AG09309 (cell line): ENCODE measurements around the gene NELFB.

Experiments used
- DNase-seq: peaks from one replicate; pipeline ENCODE4 v3.0.0-alpha.2; 2010; ENCODE audit warnings: low read depth
- H3K4me3 ChIP-seq: 2 replicates; pipeline ENCODE4 v1.5.1; 2011; ENCODE audit warnings: mild to moderate bottlenecking, low read depth, low read length, moderate library complexity; ENCODE audit not compliant: control insufficient read depth
- CTCF ChIP-seq: IDR thresholded peaks from 2 replicates; pipeline ENCODE4 v1.5.1; 2011; ENCODE audit warnings: mild to moderate bottlenecking, low read depth, low read length, inconsistent platforms; ENCODE audit not compliant: insufficient read depth, control insufficient read depth; ENCODE audit errors: missing control alignments

Gene NELFB

DNA sequence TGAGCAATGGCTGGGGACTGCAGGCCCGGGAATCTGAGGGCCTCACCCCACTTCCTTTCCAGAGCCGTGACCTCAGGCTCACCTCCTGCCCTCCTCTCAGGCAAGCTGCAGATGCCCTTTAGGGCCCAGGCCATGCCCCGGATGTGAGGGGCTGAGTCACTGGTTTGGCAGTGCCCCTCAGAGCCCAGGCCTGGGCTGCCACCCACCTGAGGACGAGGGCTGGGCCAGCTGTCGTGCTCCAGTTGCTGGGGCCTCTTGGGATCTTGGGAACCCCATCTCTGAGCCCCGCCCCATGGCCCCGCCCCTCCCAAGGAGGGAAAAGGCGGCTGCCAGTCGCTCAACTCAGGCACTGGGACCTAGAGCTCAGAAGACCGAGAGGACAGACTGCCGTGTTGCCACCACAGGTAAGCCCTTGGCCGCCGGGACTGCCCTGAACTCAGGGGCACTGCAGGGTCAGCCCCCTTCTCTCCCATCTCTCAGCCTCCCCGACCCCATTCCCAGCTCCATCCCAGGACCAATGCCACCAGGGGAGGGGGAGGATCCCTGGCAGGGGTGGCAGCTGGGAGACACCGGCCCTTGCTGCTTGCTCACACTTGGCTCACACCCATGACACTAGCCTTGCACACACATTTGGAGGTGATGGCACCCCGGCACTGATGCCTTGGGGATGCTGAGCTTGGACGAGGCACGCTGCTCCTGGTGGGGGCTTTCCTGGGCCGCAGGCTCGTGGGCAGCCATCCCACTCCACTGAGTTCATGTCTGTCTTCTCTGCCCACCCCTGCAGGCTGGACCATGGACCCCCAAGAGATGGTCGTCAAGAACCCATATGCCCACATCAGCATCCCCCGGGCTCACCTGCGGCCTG, 30.1 kb upstream of the NELFB start, which contains the start of gene CYSRT1:
TSS of gene CYSRT1 (plus strand) at position 345 of the 865 bp plus-strand sequence. CDS start at position 793, 448 bp downstream.
- peak within 1 kb of the TSS; percentile 91 for H3K4me3 ChIP-seq
- DNase-seq, result no peak
- TF ChIP-seq CTCF, result no peak

GRCh38 chr9:137225699-137226331, 29.3 kb upstream of the NELFB start:
- DNase-seq, result no peak
- no peak overlapping the region for H3K4me3 ChIP-seq
- no peak for TF ChIP-seq CTCF

DNA sequence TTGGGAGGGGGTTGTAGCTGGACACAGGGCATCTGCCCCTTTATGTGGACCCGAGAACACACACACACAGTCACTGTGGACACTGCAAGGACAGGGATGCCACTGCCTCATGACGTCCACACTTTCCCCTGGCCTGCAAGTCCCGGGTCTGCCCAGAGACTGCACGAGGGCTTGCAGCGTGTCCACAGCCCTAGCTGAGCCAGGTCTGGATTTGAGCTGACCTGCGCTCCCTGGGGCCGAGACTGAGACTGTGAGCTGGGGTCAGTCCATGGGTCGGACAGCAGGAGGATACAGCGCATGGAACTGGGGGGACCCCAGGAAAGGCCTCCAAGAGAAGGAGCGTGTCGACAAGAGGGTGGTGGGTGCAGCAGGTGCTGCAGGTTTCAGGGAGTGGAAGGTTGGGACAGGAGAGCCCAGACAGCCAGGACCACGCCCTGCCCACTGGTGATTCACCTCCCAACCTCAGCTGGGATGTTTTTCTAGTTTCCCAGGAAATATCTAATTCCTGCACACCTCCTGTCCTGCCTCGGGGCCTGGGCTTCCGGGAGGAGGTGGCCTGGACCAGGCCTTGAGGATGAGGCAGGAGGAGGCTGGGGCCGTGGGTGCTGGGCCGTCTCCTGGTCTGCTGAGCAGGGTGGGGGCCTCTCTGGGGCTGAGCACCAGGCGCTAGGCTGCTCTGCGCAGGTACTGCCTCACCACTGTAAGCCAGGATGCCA, 28.6 kb upstream of the NELFB start:
- H3K4me3 ChIP-seq, result no peak overlapping the region
- TF ChIP-seq CTCF, result no peak
- no peak for DNase-seq

DNA sequence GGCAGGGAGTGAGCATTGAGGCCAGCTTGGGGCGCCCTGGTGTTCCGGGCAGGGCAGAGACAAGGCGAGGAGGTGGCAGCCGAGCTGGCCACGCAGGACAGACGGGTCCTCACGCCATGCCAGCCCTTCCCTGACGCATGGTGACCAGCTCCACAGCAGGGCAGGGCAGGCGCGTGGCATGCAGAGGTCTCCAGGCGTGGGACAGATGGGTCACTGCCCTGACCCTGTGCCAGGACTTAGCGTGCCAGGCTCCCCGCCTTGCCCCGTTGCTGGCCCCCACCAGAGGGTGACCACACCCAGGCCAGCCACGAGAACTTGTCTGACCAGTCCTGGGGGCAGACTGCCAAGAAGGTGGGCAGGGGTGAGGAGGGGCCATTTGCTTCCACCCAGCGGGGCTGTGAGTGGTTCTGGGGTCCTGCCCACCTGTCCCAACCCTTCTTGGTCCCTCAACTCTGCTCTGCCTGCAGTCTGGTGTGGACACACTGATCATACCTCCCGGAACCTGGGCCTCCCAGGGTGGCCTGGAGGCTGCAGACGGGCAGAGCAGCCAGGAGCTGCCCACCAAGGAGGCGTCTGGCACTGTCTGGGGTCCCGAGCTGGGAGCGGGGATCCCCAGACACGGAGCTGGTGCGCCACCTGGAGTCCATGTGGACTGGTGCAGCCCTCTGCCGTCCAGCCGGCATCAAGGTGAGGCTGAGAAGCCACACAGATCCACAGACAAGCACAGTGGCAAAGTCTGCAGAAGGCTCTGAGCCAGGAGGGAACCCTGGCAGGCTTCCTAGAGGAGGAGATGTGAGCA, 27.9 kb upstream of the NELFB start, which contains the start of gene RNF224:
TSS of gene RNF224 (plus strand) at position 449 of the 799 bp plus-strand sequence. CDS start 834 bp downstream, outside the sequence.
- DNase-seq, result no peak
- H3K4me3 ChIP-seq, result no peak within 1 kb of the TSS
- peak; percentile 92 for TF ChIP-seq CTCF

DNA sequence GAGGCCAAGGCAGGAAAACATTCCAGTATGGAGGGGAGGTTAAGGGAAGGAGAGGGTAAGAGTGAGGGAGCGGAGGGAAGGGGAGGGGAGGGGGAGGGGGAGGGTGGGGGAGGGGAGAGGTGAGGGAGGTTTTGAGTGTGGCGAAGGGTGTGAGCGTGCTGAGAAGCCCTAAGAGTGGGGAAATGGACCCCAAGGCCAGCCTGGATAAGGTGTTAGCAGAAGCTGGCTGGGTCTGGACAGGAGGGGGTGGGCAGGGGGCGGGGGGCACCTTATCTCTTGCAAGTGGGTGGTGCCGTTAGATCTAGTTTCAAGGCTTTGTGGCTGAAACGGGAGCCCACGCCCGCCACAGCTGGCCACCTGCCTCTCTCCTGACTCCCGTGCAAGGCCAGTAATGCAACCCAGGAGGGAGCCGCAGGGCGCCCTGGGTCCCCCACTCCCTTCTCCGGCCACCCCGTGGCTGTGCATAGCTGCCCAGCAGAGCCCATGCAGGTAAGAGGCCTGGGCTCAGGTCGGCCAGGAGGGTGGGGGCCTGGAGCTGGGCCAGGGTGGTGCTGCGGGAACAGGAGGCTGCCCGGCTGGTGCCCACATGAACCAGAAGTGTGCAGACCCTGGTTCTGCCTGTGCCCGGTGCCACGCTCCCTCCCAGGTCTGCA, 27.1 kb upstream of the NELFB start:
- no peak for DNase-seq
- H3K4me3 ChIP-seq, result no peak overlapping the region
- no peak for TF ChIP-seq CTCF
